Thoracic aorta (tissue), 2 donors: Measurements from ENCODE around the gene PEX19. TPM values are rescaled to one million over a fixed set of nuclear protein-coding genes. Genes with fewer than 3 reads are reported as not detected.

Experiments
- ATAC-seq: fragments of 150-250 bp; one replicate; pipeline ENCODE4 v1.8.0; 2017; ENCODE audit warnings: low read depth; ENCODE audit not compliant: insufficient number of reproducible peaks, low FRiP score
- DNase-seq: peaks from one replicate; pipeline ENCODE4 v3.0.0-alpha.2; 2020; ENCODE audit warnings: low spot score
- H3K27ac ChIP-seq, 2 donors: fragments of 200-600 bp; sonication (generic); 1 replicate in 1 of 2; 2 replicates in 1 of 2; pipeline ENCODE4 v1.5.1; 2016; ENCODE audit warnings: mild to moderate bottlenecking in 2 of 2, moderate library complexity in 2 of 2
- H3K27me3 ChIP-seq: fragments of 200-600 bp; sonication (generic); replicated peaks from 2 replicates; pipeline ENCODE4 v1.6.0; 2016; ENCODE audit warnings: mild to moderate bottlenecking; ENCODE audit not compliant: insufficient read depth
- H3K36me3 ChIP-seq: fragments of 200-600 bp; sonication (generic); one replicate; pipeline ENCODE4 v1.5.1; 2016
- H3K4me1 ChIP-seq, 2 donors: fragments of 200-600 bp; sonication (generic); 1 replicate in 1 of 2; 2 replicates in 1 of 2; pipeline versions ENCODE4 v1.5.1 to v1.6.0; 2016; ENCODE audit warnings: low read depth in 2 of 2, mild to moderate bottlenecking in 1 of 2; ENCODE audit not compliant: control insufficient read depth in 1 of 2
- H3K4me3 ChIP-seq: fragments of 200-600 bp; sonication (generic); 2 replicates; pipeline ENCODE4 v1.5.1; 2016; ENCODE audit warnings: mild to moderate bottlenecking
- H3K9me3 ChIP-seq: fragments of 200-600 bp; sonication (generic); 2 replicates; pipeline ENCODE4 v1.5.1; 2016
- CTCF ChIP-seq: fragments of 200-600 bp; sonication (generic); IDR thresholded peaks from one replicate; pipeline ENCODE4 v1.5.1; 2019; ENCODE audit warnings: antibody characterized with exemption
- total RNA-seq, 2 donors: library from RNA; depleted of rRNA; stranded (reverse); fragments of >200 nt; gene quantifications; one replicate each; pipeline versions ENCODE4 v1.1.0 to v1.2.3, GENCODE V29; 2016

Gene PEX19
- total RNA-seq, 2 donors from 2014 or later, result 42.8 to 45.4 TPM

- no peak for TF ChIP-seq CTCF
- no peak for DNase-seq
- H3K27ac ChIP-seq, result no peak overlapping the region
- no peaks in the 10 kb centered on the region for H3K27me3 ChIP-seq
- no peak overlapping the region for H3K4me3 ChIP-seq
- peaks cover 44% of the 10 kb centered on the region for H3K36me3 ChIP-seq
- H3K4me1 ChIP-seq, result peaks cover 0 to 8% of the 10 kb centered on the region in 2 donors
- no peak for ATAC-seq
- no peaks in the 10 kb centered on the region for H3K9me3 ChIP-seq
Measured at GRCh38 chr1:160277987-160278386, 6.9 kb downstream of the PEX19 start.

GRCh38 chr1:160277330-160277729 is 7.6 kb downstream of the PEX19 start:
- no peak overlapping the region for H3K27ac ChIP-seq
- no peak for DNase-seq
- ATAC-seq, result no peak
- no peaks in the 10 kb centered on the region for H3K27me3 ChIP-seq
- peaks cover 0 to 7% of the 10 kb centered on the region in 2 donors for H3K4me1 ChIP-seq
- H3K36me3 ChIP-seq, result peaks cover 40% of the 10 kb centered on the region
- no peak overlapping the region for H3K4me3 ChIP-seq
- no peak for TF ChIP-seq CTCF
- no peaks in the 10 kb centered on the region for H3K9me3 ChIP-seq

- Histone ChIP-seq H3K36me3 (no peaks in the 10 kb centered on the region), H3K27ac (no peak overlapping the region), H3K4me3 (no peak overlapping the region), H3K4me1 (no peaks in the 10 kb centered on the region), H3K9me3 (no peaks in the 10 kb centered on the region), H3K27me3 (no peaks in the 10 kb centered on the region)
- no peak for DNase-seq
- no peak for TF ChIP-seq CTCF
- no peak for ATAC-seq
Measured at GRCh38 chr1:160271025-160271424, 13.9 kb downstream of the PEX19 start.

GRCh38 chr1:160267284-160267991 is 17.5 kb downstream of the PEX19 start:
- Histone ChIP-seq H3K4me1 (peaks cover 0 to 3% of the 10 kb centered on the region in 2 donors), H3K4me3 (no peak overlapping the region), H3K9me3 (no peaks in the 10 kb centered on the region), H3K27me3 (no peaks in the 10 kb centered on the region), H3K36me3 (no peaks in the 10 kb centered on the region), H3K27ac (no peak overlapping the region)
- ATAC-seq (no peak), DNase-seq (no peak)
- no peak for TF ChIP-seq CTCF

- TF ChIP-seq CTCF, result no peak
- DNase-seq (no peak), ATAC-seq (no peak)
- Histone ChIP-seq H3K27ac (no peak overlapping the region), H3K27me3 (no peaks in the 10 kb centered on the region), H3K36me3 (no peaks in the 10 kb centered on the region), H3K4me3 (no peak overlapping the region), H3K4me1 (peaks cover 17 to 18% of the 10 kb centered on the region in 2 donors), H3K9me3 (no peaks in the 10 kb centered on the region)
Measured at GRCh38 chr1:160264795-160265307, 20.1 kb downstream of the PEX19 start.
